Activated T-helper 17 cell treated with anti-CD3 and anti-CD28 coated beads, Interleukin-2, amount 50 U/mL, for 72 hours (primary cell): ENCODE results near the gene NSUN3. TPM values are rescaled to one million over a fixed set of nuclear protein-coding genes. Genes with fewer than 3 reads are reported as not detected.

Experiments used
- ATAC-seq: fragments of 150-1000 bp; cut with Tn5 transposase; replicated peaks from 2 replicates; pipeline ENCODE4 v1.10.0; 2021; ENCODE audit warnings: mild to moderate bottlenecking, moderate library complexity
- H3K27ac Mint-ChIP-seq: one replicate; pipeline ENCODE4 v1.8.0; 2022; ENCODE audit warnings: mixed read lengths
- H3K27me3 Mint-ChIP-seq: one replicate; pipeline ENCODE4 v1.8.0; 2022; ENCODE audit warnings: mixed read lengths
- H3K36me3 Mint-ChIP-seq: one replicate; pipeline ENCODE4 v1.8.0; 2022; ENCODE audit warnings: low read depth, mild to moderate bottlenecking, mixed read lengths
- H3K4me1 Mint-ChIP-seq: one replicate; pipeline ENCODE4 v1.8.0; 2022; ENCODE audit warnings: mixed read lengths
- H3K4me3 Mint-ChIP-seq: one replicate; pipeline ENCODE4 v1.8.0; 2022; ENCODE audit warnings: mild to moderate bottlenecking, mixed read lengths
- H3K9me3 Mint-ChIP-seq: one replicate; pipeline ENCODE4 v1.8.0; 2022; ENCODE audit warnings: mixed read lengths
- total RNA-seq, 2 donors: library from RNA; stranded (reverse); gene quantifications; one replicate each; pipeline ENCODE4 v1.2.3, GENCODE V29; 2022

Gene NSUN3
- total RNA-seq, 2 donors from 2014 or later = 17.8 to 25.8 TPM

GRCh38 chr3:94173673-94174434 lies 111.0 kb downstream of the NSUN3 start:
- H3K36me3 Mint-ChIP-seq = no peaks in the 10 kb centered on the region

GRCh38 chr3:94175677-94176076 lies 112.8 kb downstream of the NSUN3 start:
- no peak for ATAC-seq
- no peaks in the 10 kb centered on the region for H3K4me1 Mint-ChIP-seq
- H3K9me3 Mint-ChIP-seq = no peaks in the 10 kb centered on the region
- no peaks in the 10 kb centered on the region for H3K36me3 Mint-ChIP-seq
- no peak overlapping the region for H3K27ac Mint-ChIP-seq
- H3K27me3 Mint-ChIP-seq = peaks cover 17% of the 10 kb centered on the region
- no peak overlapping the region for H3K4me3 Mint-ChIP-seq

More at GRCh38 chr3:94173673-94174434, 111.0 kb downstream of the NSUN3 start:
- H3K4me1 Mint-ChIP-seq = no peaks in the 10 kb centered on the region
- H3K27ac Mint-ChIP-seq = no peak overlapping the region
- no peak overlapping the region for H3K4me3 Mint-ChIP-seq
- H3K27me3 Mint-ChIP-seq = peaks cover 17% of the 10 kb centered on the region
- H3K9me3 Mint-ChIP-seq = no peaks in the 10 kb centered on the region
- ATAC-seq = no peak

GRCh38 chr3:94176988-94177745 lies 114.3 kb downstream of the NSUN3 start:
- Mint-ChIP-seq H3K9me3 (no peaks in the 10 kb centered on the region), H3K27ac (no peak overlapping the region), H3K4me3 (no peak overlapping the region), H3K4me1 (no peaks in the 10 kb centered on the region), H3K27me3 (peaks cover 20% of the 10 kb centered on the region), H3K36me3 (no peaks in the 10 kb centered on the region)
- no peak for ATAC-seq

Other genes starting within 250 kb of the NSUN3 start
- 1 to 10 TPM; 1.1 to 2.8 TPM for gene PROS1, start 89.2 kb upstream of the NSUN3 start, total RNA-seq
- gene ARL13B, start 82.9 kb upstream of the NSUN3 start, total RNA-seq = 1 to 10 TPM; 6.7 to 9.4 TPM
- gene STX19, start 34.5 kb upstream of the NSUN3 start, total RNA-seq = not detected
- gene DHFR2, start 145 bp upstream of the NSUN3 start, total RNA-seq = 1 to 10 TPM; 7.9 to 9.4 TPM